Transverse colon (tissue), 3 donors: ENCODE measurements around the gene FBXL17.

Experiments
- CTCF ChIP-seq, 5 experiments: fragments of 200-600 bp in 3 of 5; fragments of 450-650 bp in 2 of 5; sonication (generic) in 3 of 5; IDR thresholded peaks; 1 replicate in 2 of 5; 2 replicates in 3 of 5; pipeline ENCODE4 v1.5.1; 2016 to 2017; ENCODE audit warnings: antibody characterized with exemption in 5 of 5, inconsistent platforms in 3 of 5, mild to moderate bottlenecking in 2 of 5, moderate library complexity in 1 of 5
- POLR2A ChIP-seq: fragments of 450-650 bp; IDR thresholded peaks from one replicate; pipeline ENCODE4 v1.6.1; 2016; ENCODE audit warnings: antibody characterized with exemption, mild to moderate bottlenecking, moderate library complexity

GRCh38 chr5:108367679-108368334, 14.1 kb downstream of the FBXL17 start:
- no peak for TF ChIP-seq CTCF (IDR thresholded peaks at IDR 0.05)
- TF ChIP-seq POLR2A = no peak
